Measurements from ENCODE around the gene RNF31.

The RNF31 gene

DNA sequence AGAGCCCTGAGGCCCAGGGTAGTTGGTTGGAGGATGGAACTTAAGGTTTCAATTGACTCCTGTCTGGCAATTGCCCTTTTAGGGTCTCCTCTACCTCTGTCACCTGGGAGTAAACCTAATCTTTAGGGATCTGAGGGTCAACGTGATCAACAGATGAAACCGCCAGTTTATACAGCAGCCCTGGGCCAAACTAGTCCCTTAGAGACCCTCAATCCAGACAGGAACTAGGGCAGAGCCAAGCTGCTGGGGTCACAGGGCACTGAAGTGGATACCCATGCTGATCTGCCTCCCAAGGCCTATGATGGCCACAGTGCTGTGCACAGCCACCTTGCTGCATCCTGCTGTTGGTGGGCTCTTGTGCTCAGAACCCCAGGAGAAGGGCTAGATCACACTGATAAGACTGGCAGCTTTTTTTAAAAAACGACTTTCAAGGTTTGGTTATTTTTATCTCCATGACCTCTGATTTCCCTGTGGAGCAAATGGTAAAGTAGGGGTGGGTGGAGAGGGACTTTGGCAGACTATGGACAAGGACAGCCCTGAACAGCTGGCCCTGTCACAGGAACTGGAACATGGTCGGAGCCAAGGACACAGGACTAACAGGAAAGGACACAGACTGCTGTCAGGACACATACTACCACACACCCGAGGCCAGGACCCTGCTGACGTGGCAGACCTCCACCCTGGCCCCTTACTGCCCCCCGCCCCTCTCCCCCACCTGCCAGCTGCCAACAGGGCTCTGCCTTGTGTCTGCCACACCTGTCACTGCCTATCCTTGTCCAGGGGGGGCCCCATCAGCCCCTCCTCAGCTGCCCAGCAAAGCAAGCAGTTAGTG is 16.4 kb upstream of the RNF31 start:
- POLR2A ChIA-PET, result no interaction called here
- H3K4me3 ChIP-seq (ENCODE audit: low read depth, low read length), result no peak overlapping the region
- no peak for DNase-seq (ENCODE audit: low read depth, low spot score)
- TF ChIP-seq, protein P1, sequence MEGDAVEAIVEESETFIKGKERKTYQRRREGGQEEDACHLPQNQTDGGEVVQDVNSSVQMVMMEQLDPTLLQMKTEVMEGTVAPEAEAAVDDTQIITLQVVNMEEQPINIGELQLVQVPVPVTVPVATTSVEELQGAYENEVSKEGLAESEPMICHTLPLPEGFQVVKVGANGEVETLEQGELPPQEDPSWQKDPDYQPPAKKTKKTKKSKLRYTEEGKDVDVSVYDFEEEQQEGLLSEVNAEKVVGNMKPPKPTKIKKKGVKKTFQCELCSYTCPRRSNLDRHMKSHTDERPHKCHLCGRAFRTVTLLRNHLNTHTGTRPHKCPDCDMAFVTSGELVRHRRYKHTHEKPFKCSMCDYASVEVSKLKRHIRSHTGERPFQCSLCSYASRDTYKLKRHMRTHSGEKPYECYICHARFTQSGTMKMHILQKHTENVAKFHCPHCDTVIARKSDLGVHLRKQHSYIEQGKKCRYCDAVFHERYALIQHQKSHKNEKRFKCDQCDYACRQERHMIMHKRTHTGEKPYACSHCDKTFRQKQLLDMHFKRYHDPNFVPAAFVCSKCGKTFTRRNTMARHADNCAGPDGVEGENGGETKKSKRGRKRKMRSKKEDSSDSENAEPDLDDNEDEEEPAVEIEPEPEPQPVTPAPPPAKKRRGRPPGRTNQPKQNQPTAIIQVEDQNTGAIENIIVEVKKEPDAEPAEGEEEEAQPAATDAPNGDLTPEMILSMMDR (IDR thresholded peaks at IDR 0.05; ENCODE audit: insufficient read depth, low read length, missing control alignments), result no peak
- CTCF ChIA-PET, result interaction anchor here (0.9 to 1.6 kb wide), 2 partner anchors 15 to 41 kb away, joined by 3 read pairs; no protein-coding TSS in a partner anchor

DNA sequence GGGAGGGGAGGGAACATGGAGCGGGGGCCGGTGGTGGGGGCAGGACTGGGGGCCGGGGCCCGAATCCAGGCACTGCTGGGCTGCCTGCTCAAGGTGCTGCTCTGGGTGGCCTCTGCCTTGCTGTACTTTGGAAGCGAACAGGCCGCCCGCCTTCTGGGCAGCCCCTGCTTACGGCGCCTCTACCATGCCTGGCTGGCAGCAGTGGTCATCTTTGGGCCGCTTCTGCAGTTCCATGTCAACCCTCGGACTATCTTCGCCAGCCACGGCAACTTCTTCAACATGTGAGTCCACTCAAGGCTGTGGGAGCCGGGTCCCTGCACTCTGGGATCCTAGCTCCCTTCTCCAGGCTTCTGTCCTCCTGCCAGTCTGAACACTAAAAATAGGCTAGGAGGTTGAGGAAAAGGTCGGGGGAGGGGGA is 15.7 kb upstream of the RNF31 start:
- H3K4me3 ChIP-seq (ENCODE audit: low read depth, low read length), result no peak overlapping the region
- TF ChIP-seq, protein P1 (IDR thresholded peaks at IDR 0.05; ENCODE audit: insufficient read depth, low read length, missing control alignments), result no peak
- DNase-seq (ENCODE audit: low read depth, low spot score), result no peak
- POLR2A ChIA-PET, result no interaction called here
- CTCF ChIA-PET, result interaction anchor here (0.9 to 1.6 kb wide), 2 partner anchors 15 to 41 kb away, joined by 3 read pairs; no protein-coding TSS in a partner anchor

- H3K4me3 ChIP-seq (ENCODE audit: low read depth, low read length), result no peak overlapping the region
- ChIA-PET POLR2A (no interaction called here), CTCF (interaction anchor here (0.9 to 1.6 kb wide), 2 partner anchors 16 to 42 kb away, joined by 3 read pairs; no protein-coding TSS in a partner anchor)
- TF ChIP-seq, protein P1 (IDR thresholded peaks at IDR 0.05; ENCODE audit: insufficient read depth, low read length, missing control alignments), result no peak
- no peak for DNase-seq (ENCODE audit: low read depth, low spot score)
Observed at GRCh38 chr14:24132061-24132685, 15.1 kb upstream of the RNF31 start.

DNA sequence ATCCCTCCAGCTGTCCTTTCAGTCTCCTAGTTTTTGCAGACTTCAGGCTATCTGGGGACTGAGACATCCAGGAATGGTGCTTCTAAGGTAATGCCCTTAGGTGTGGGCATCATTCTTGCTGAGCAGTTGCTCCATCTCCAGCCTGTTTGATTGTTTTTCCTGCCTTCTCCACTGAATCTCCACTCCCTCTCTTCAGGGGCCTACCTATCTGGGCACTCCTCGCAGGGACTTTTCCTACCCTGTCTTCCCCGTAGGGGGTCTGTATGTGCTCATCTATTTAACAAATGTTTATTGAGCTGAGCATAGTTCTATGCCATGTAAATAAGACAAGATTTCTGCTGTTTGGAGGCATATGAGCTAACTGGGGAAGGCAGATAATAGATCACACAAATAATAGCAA is 14.3 kb upstream of the RNF31 start:
- ChIA-PET POLR2A (no interaction called here), CTCF (interaction anchor here (0.8 to 2.0 kb wide), 4 partner anchors 13 to 28 kb away, joined by 3 to 8 read pairs (median 6); partner anchors contain the start of genes IRF9, NRL and PSME2)
- TF ChIP-seq, protein P1 (IDR thresholded peaks at IDR 0.05; ENCODE audit: insufficient read depth, low read length, missing control alignments), result no peak
- no peak for DNase-seq (ENCODE audit: low read depth, low spot score)
- H3K4me3 ChIP-seq (ENCODE audit: low read depth, low read length), result no peak overlapping the region

- CTCF ChIA-PET, result interaction anchor here (0.8 to 2.0 kb wide), 6 partner anchors 13 to 75 kb away, joined by 3 to 8 read pairs (median 4); partner anchors contain the start of genes IRF9, NRL and PSME2
Observed at GRCh38 chr14:24133735-24134134, 13.6 kb upstream of the RNF31 start.

More at GRCh38 chr14:24133735-24134134, 13.6 kb upstream of the RNF31 start:
- no peak overlapping the region for H3K4me3 ChIP-seq (ENCODE audit: low read depth, low read length)
- TF ChIP-seq, protein P1 (IDR thresholded peaks at IDR 0.05; ENCODE audit: insufficient read depth, low read length, missing control alignments), result no peak
- no peak for DNase-seq (ENCODE audit: low read depth, low spot score)
- POLR2A ChIA-PET, result no interaction called here
